IMR-90 (cell line): Measurements from ENCODE around the gene EFEMP2. TPM values are rescaled to one million over a fixed set of nuclear protein-coding genes. Genes with fewer than 3 reads are reported as not detected.

ENCODE experiments used
- ATAC-seq: fragments of 200-7000 bp; cut with Tn5 transposase; 2 replicates; pipeline ENCODE4 v1.9.1; 2020; ENCODE audit warnings: low read depth, mild to moderate bottlenecking, moderate library complexity
- BruUV-seq: library from RNA; stranded (reverse); fragments of 400-500 nt; replicated peaks from 2 replicates; lab custom pipeline; 2021; lab: Mats Ljungman, UMichigan
- CTCF ChIA-PET: fragments of 300-600 bp; formaldehyde crosslinking; extraction: SDS; loops from one replicate; lab custom pipeline; 2021; ENCODE audit warnings: antibody characterized with exemption; lab: Yijun Ruan, JAX
- POLR2A ChIA-PET: fragments of 300-600 bp; sonication (Branson Sonifier 250); formaldehyde crosslinking; loops from one replicate; lab custom pipeline; 2022; ENCODE audit warnings: antibody characterized with exemption; ENCODE audit not compliant: unreplicated experiment; lab: Charles Lee
- DNase-seq: peaks from one replicate; pipeline ENCODE4 v3.0.0; 2013
- H2AFZ ChIP-seq: replicated peaks from 2 replicates; pipeline ENCODE3; 2013; ENCODE audit warnings: low read length, mild to moderate bottlenecking; ENCODE audit not compliant: poor library complexity
- H2AK5ac ChIP-seq: 2 replicates; pipeline ENCODE4 v1.6.1; 2013; ENCODE audit warnings: low read depth, low read length, inconsistent platforms
- H2AK9ac ChIP-seq: replicated peaks from 2 replicates; pipeline ENCODE3; 2013; ENCODE audit warnings: mild to moderate bottlenecking, low read depth, low read length, moderate library complexity; ENCODE audit not compliant: poor library complexity
- H2BK120ac ChIP-seq: 2 replicates; pipeline ENCODE4 v1.6.1; 2013; ENCODE audit warnings: low read depth, low read length, inconsistent platforms
- H2BK15ac ChIP-seq: 3 replicates; pipeline ENCODE4 v1.6.1; 2013; ENCODE audit warnings: low read depth, low read length, inconsistent platforms
- H2BK20ac ChIP-seq: 2 replicates; pipeline ENCODE4 v1.6.1; 2013; ENCODE audit warnings: low read depth, mild to moderate bottlenecking, inconsistent platforms, low read length, moderate library complexity
- H2BK5ac ChIP-seq: 2 replicates; pipeline ENCODE4 v1.6.1; 2013; ENCODE audit warnings: mild to moderate bottlenecking, low read depth, low read length, inconsistent platforms; ENCODE audit not compliant: poor library complexity, severe bottlenecking
- H3K14ac ChIP-seq: replicated peaks from 2 replicates; pipeline ENCODE4 v1.6.1; 2013; ENCODE audit warnings: low read depth, low read length, inconsistent platforms
- H3K18ac ChIP-seq: 2 replicates; pipeline ENCODE4 v1.6.1; 2013; ENCODE audit warnings: low read depth, low read length, control low read depth
- H3K23ac ChIP-seq: 2 replicates; pipeline ENCODE4 v1.6.1; 2013; ENCODE audit warnings: low read depth, low read length, inconsistent platforms
- H3K27ac ChIP-seq: 2 replicates; pipeline ENCODE4 v1.5.1; 2013; ENCODE audit warnings: mild to moderate bottlenecking, control low read depth, low read length; ENCODE audit not compliant: insufficient read depth
- H3K27me3 ChIP-seq: 2 replicates; pipeline ENCODE4 v1.6.1; 2013; ENCODE audit warnings: low read length; ENCODE audit not compliant: control insufficient read depth, insufficient read depth
- H3K36me3 ChIP-seq: 2 replicates; pipeline ENCODE4 v1.6.1; 2013; ENCODE audit warnings: low read length, mixed read lengths; ENCODE audit not compliant: control insufficient read depth, insufficient read depth
- H3K4ac ChIP-seq: 2 replicates; pipeline ENCODE4 v1.6.1; 2013; ENCODE audit warnings: low read depth, low read length, inconsistent platforms
- H3K4me1 ChIP-seq: 2 replicates; pipeline ENCODE4 v1.6.1; 2013; ENCODE audit warnings: low read length, mixed read lengths; ENCODE audit not compliant: control insufficient read depth, insufficient read depth
- H3K4me2 ChIP-seq: 2 replicates; pipeline ENCODE4 v1.6.1; 2013; ENCODE audit warnings: low read depth, mild to moderate bottlenecking, control low read depth, low read length, moderate library complexity
- H3K4me3 ChIP-seq: 2 replicates; pipeline ENCODE4 v1.5.1; 2013; ENCODE audit warnings: low read depth, mild to moderate bottlenecking, control low read depth, low read length, moderate library complexity; ENCODE audit not compliant: insufficient read depth
- H3K56ac ChIP-seq: 2 replicates; pipeline ENCODE4 v1.6.1; 2013; ENCODE audit warnings: low read length, inconsistent platforms; ENCODE audit not compliant: insufficient read depth; ENCODE audit errors: extremely low read depth
- H3K79me1 ChIP-seq, 2 experiments: 2 replicates each; pipeline ENCODE4 v1.6.1; 2013; ENCODE audit warnings: low read length in 2 of 2, inconsistent platforms in 1 of 2, low read depth in 1 of 2
- H3K9ac ChIP-seq: 2 replicates; pipeline ENCODE4 v1.6.1; 2013; ENCODE audit warnings: low read depth, low read length, control low read depth
- H3K9me1 ChIP-seq: 2 replicates; pipeline ENCODE4 v1.6.1; 2013; ENCODE audit warnings: low read length, inconsistent platforms; ENCODE audit not compliant: insufficient read depth
- H3K9me3 ChIP-seq: 2 replicates; pipeline ENCODE4 v1.6.1; 2013; ENCODE audit warnings: low read length; ENCODE audit not compliant: control insufficient read depth, insufficient read depth
- H4K20me1 ChIP-seq: 2 replicates; pipeline ENCODE4 v1.6.1; 2013; ENCODE audit warnings: low read length, inconsistent platforms; ENCODE audit not compliant: insufficient read depth
- H4K5ac ChIP-seq: 2 replicates; pipeline ENCODE4 v1.6.1; 2013; ENCODE audit warnings: mild to moderate bottlenecking, low read depth, low read length, control low read depth
- H4K8ac ChIP-seq, 2 experiments: 2 replicates each; pipeline ENCODE4 v1.6.1; 2013; ENCODE audit warnings: low read depth in 2 of 2, low read length in 2 of 2, control low read depth in 1 of 2, inconsistent platforms in 1 of 2
- H4K91ac ChIP-seq: 2 replicates; pipeline ENCODE4 v1.6.1; 2013; ENCODE audit warnings: low read depth, low read length, inconsistent platforms; ENCODE audit not compliant: insufficient read depth
- CHD1 ChIP-seq: IDR thresholded peaks from 2 replicates; pipeline ENCODE4 v1.6.1; 2012; ENCODE audit warnings: low read depth, low read length, improper control_type of control experiment
- ELK1 ChIP-seq: fragments of 150-350 bp; IDR thresholded peaks from 2 replicates; pipeline ENCODE4 v1.6.1; 2016; ENCODE audit warnings: low read depth, mild to moderate bottlenecking, low read length, moderate library complexity, borderline replicate concordance
- FOS ChIP-seq: fragments of 150-350 bp; IDR thresholded peaks from 2 replicates; pipeline ENCODE4 v1.6.1; 2016; ENCODE audit warnings: low read depth, low read length
- POLR2A ChIP-seq: IDR thresholded peaks from 2 replicates; pipeline ENCODE4 v1.6.1; 2012; ENCODE audit warnings: mild to moderate bottlenecking, low read depth, low read length
- RAD21 ChIP-seq: IDR thresholded peaks from 2 replicates; pipeline ENCODE4 v1.6.1; 2012; ENCODE audit warnings: low read length, improper control_type of control experiment
- RCOR1 ChIP-seq: IDR thresholded peaks from 2 replicates; pipeline ENCODE4 v1.6.1; 2012; ENCODE audit warnings: mild to moderate bottlenecking, low read length, improper control_type of control experiment; ENCODE audit not compliant: insufficient replicate concordance
- RFX5 ChIP-seq: IDR thresholded peaks from 2 replicates; pipeline ENCODE4 v1.8.0; 2012; ENCODE audit warnings: low read depth, mild to moderate bottlenecking, low read length, moderate library complexity
- WGBS, 2 experiments: methylation state at CpG; one replicate each; pipeline versions ENCODE4 v1.1.5 to v1.1.7; 2013; ENCODE audit warnings: missing lambda C conversion rate in 2 of 2; ENCODE audit not compliant: insufficient read length in 1 of 2; ENCODE audit errors: extremely low coverage in 2 of 2; 5-methylcytosine and 5-hydroxymethylcytosine counted together
- dilution Hi-C: fragments of 300-500 bp; cut with HindIII; formaldehyde crosslinking; loops from one replicate; pipeline ENCODE4 v1.14.3; 2018; ENCODE audit warnings: low sequenced_read_pairs; ENCODE audit not compliant: unreplicated experiment
- in situ Hi-C: fragments of 300-500 bp; cut with MboI; formaldehyde crosslinking; loops from 3 replicates; pipeline ENCODE4 v1.14.3; 2019; ENCODE audit warnings: low sequenced_read_pairs, inconsistent platforms, mixed read lengths
- intact Hi-C: fragments of 100-400 bp; cut with micrococcal nuclease; formaldehyde crosslinking; loops from 2 replicates; pipeline ENCODE4 v1.10.0; 2022
- polyA plus RNA-seq, 3 experiments: library from polyadenylated mRNA; depleted of rRNA; stranded (reverse); fragments of >200 nt; gene quantifications; 2 replicates each; pipeline ENCODE4 v1.2.3, GENCODE V29; 2012; ENCODE audit warnings: low replicate concordance in 1 of 3
- total RNA-seq: library from RNA; depleted of rRNA; stranded (reverse); fragments of >200 nt; gene quantifications from 2 replicates; pipeline ENCODE4 v1.2.3, GENCODE V29; 2012

Gene EFEMP2
- total and polyA plus RNA-seq, 2 of the 4 experiments (the other 2 are of a cell fraction) = 62.7 to 431 TPM

- TF ChIP-seq RFX5 (no peak), FOS (no peak), RAD21 (no peak), POLR2A (no peak)
Measured at GRCh38 chr11:65886826-65887722, 14.5 kb upstream of the EFEMP2 start (continued).

- Histone ChIP-seq H3K27me3 (no peaks in the 10 kb centered on the region), H3K4ac (no peak overlapping the region), H3K23ac (no peak overlapping the region), H4K20me1 (peaks cover 26% of the 10 kb centered on the region), H3K14ac (no peak overlapping the region), H3K36me3 (peaks cover 40% of the 10 kb centered on the region), H3K4me1 (peaks cover 9% of the 10 kb centered on the region), H3K18ac (no peak overlapping the region), H3K56ac (no peak overlapping the region), H3K9me1 (peaks cover under 1% of the 10 kb centered on the region; the same call in 1 of the 2 replicates), H2BK15ac (no peak overlapping the region), H4K91ac (no peak overlapping the region), H2AFZ (no peak overlapping the region), H2AK5ac (no peak overlapping the region), H3K79me1 (peaks cover 9 to 58% of the 10 kb centered on the region in 2 experiments), H2BK120ac (no peak overlapping the region), H2AK9ac (no peak overlapping the region), H3K27ac (no peak overlapping the region), H3K4me2 (no peak overlapping the region), H3K9ac (no peak overlapping the region), H2BK5ac (no peak overlapping the region), H3K9me3 (no peaks in the 10 kb centered on the region), H4K8ac (no peak overlapping the region), H3K4me3 (no peak overlapping the region), H4K5ac (no peak overlapping the region), H2BK20ac (no peak overlapping the region)
- no peak for ATAC-seq
- no TSS peak for BruUV-seq
- WGBS, 2 experiments = 92% methylated on average over 2 of the region's 12 CpGs; no CpG with 5 or more reads in 1 of the 2 experiments
- POLR2A ChIA-PET = interaction anchor here (0.7 kb wide), 1 partner anchor 28 kb away, joined by 15 read pairs; no protein-coding TSS in a partner anchor
- intact Hi-C loops (no loop called here), in situ Hi-C loops (no loop called here), dilution Hi-C loops (no loop called here)
- TF ChIP-seq ELK1 = no peak
- no peak for TF ChIP-seq POLR2A
- no peak for TF ChIP-seq RCOR1
- TF ChIP-seq RFX5 = no peak
- TF ChIP-seq CHD1 = no peak
- CTCF ChIA-PET = interaction anchor here (1.4 kb wide), 1 partner anchor 12 kb away, joined by 3 read pairs; no protein-coding TSS in a partner anchor
- no peak for DNase-seq
Measured at GRCh38 chr11:65885808-65886536, 13.4 kb upstream of the EFEMP2 start.
